ENCODE data around the gene USP10.

Gene USP10

GRCh38 chr16:84827897-84828296, 128.1 kb downstream of the USP10 start:
- no peak for DNase-seq

GRCh38 chr16:84828322-84828721, 128.5 kb downstream of the USP10 start:
- no peak for DNase-seq

Data from NCI-H1048 (cell line).